Glutamatergic neuron (in vitro differentiated cells): ENCODE data around the gene VPS9D1. TPM values are rescaled to one million over a fixed set of nuclear protein-coding genes. Genes with fewer than 3 reads are reported as not detected.

Experiments used
- DNase-seq: peaks from one replicate; pipeline ENCODE4 v3.0.0; 2022
- H3K27ac Mint-ChIP-seq: one replicate; pipeline ENCODE4 v1.8.0; 2020; ENCODE audit warnings: mild to moderate bottlenecking, mixed read lengths, inconsistent platforms; ENCODE audit not compliant: unreplicated experiment
- H3K27me3 Mint-ChIP-seq: one replicate; pipeline ENCODE4 v1.8.0; 2020; ENCODE audit warnings: mild to moderate bottlenecking, moderate library complexity, mixed read lengths, inconsistent platforms; ENCODE audit not compliant: unreplicated experiment
- H3K36me3 Mint-ChIP-seq: one replicate; pipeline ENCODE4 v1.8.0; 2020; ENCODE audit warnings: mild to moderate bottlenecking, mixed read lengths, inconsistent platforms; ENCODE audit not compliant: unreplicated experiment
- H3K4me1 Mint-ChIP-seq: one replicate; pipeline ENCODE4 v1.8.0; 2020; ENCODE audit warnings: mild to moderate bottlenecking, low read depth, mixed read lengths, inconsistent platforms; ENCODE audit not compliant: unreplicated experiment
- H3K4me3 Mint-ChIP-seq: one replicate; pipeline ENCODE4 v1.8.0; 2020; ENCODE audit warnings: mild to moderate bottlenecking, mixed read lengths, inconsistent platforms; ENCODE audit not compliant: unreplicated experiment
- H3K9me3 Mint-ChIP-seq: one replicate; pipeline ENCODE4 v1.8.0; 2020; ENCODE audit warnings: mild to moderate bottlenecking, moderate library complexity, mixed read lengths, inconsistent platforms; ENCODE audit not compliant: unreplicated experiment
- CTCF ChIP-seq: fragments of 200-600 bp; sonication (generic); IDR thresholded peaks from one replicate; pipeline ENCODE4 v1.5.0; 2021; ENCODE audit not compliant: partially characterized antibody, unreplicated experiment
- total RNA-seq: library from RNA; stranded (reverse); fragmentation: NEBNext Ultra II Directional; extraction: Animal tissue kit (Norgen Biotek cat#: 25700); gene quantifications from one replicate; pipeline ENCODE4 v1.2.1, GENCODE V29; 2021; ENCODE audit not compliant: unreplicated experiment

VPS9D1 gene
- total RNA-seq, 1 donor from 2014 or later: 19.5 TPM

GRCh38 chr16:89706518-89707260 is 14.0 kb downstream of the VPS9D1 start:
- Mint-ChIP-seq H3K27me3 (peaks cover 6% of the 10 kb centered on the region), H3K4me3 (no peak overlapping the region), H3K27ac (no peak overlapping the region), H3K36me3 (no peaks in the 10 kb centered on the region), H3K9me3 (peaks cover 6% of the 10 kb centered on the region), H3K4me1 (peaks cover 6% of the 10 kb centered on the region)
- no peak for TF ChIP-seq CTCF
- no peak for DNase-seq

GRCh38 chr16:89705006-89705405 is 15.7 kb downstream of the VPS9D1 start:
- Mint-ChIP-seq H3K4me3 (no peak overlapping the region), H3K36me3 (no peaks in the 10 kb centered on the region), H3K27me3 (peaks cover 6% of the 10 kb centered on the region), H3K9me3 (peaks cover 6% of the 10 kb centered on the region), H3K4me1 (peaks cover 6% of the 10 kb centered on the region), H3K27ac (no peak overlapping the region)
- TF ChIP-seq CTCF: no peak
- no peak for DNase-seq

- Mint-ChIP-seq H3K27me3 (peaks cover 6% of the 10 kb centered on the region), H3K4me3 (no peak overlapping the region), H3K36me3 (no peaks in the 10 kb centered on the region), H3K9me3 (peaks cover 6% of the 10 kb centered on the region), H3K27ac (peak overlapping the region; percentile 10), H3K4me1 (peaks cover 3% of the 10 kb centered on the region)
- no peak for TF ChIP-seq CTCF
- no peak for DNase-seq
Measured at GRCh38 chr16:89704281-89704680, 16.4 kb downstream of the VPS9D1 start.

- Mint-ChIP-seq H3K36me3 (no peaks in the 10 kb centered on the region), H3K4me3 (peak within 1 kb of the TSS; percentile 67), H3K4me1 (peaks cover 5% of the 10 kb centered on the region), H3K27ac (no peak within 1 kb of the TSS), H3K9me3 (peaks cover 11% of the 10 kb centered on the region), H3K27me3 (peaks cover 8% of the 10 kb centered on the region)
- peak; percentile 92 for DNase-seq
- TF ChIP-seq CTCF: no peak
Measured at GRCh38 chr16:89701425-89702406, 19.0 kb downstream of the VPS9D1 start, which contains the start of gene SPATA2L. TSS of gene SPATA2L (minus strand) at chr16:89701705. CDS start at chr16:89701232, 473 bp downstream.
